T-helper 1 cell (primary cell): Measurements from ENCODE around the gene MRGPRF.

Source experiments
- DNase-seq, 5 donors: peaks; one replicate each; pipeline ENCODE4 v3.0.0-alpha.2; 2012 to 2020

MRGPRF gene

DNA sequence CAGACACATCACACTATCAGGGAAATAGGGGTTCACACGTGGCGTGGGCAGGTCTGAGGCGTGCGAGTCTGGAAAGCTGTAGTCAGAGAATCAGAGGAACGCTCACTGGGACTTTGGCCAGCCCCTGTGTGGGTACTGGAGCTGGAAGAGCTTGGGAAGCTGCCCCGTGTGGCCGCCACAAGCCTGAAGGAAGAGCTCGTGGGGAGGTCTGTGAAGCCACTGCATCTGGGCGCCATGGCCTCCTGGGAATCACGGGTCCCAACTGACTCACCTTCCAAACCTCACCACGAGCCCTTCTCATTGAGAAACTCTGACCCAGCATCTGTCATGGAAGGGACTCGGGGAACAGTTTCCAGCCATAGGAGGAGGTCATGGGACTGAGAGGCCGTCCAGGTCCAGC, 5.9 kb upstream of the MRGPRF start:
- no peak for DNase-seq

DNA sequence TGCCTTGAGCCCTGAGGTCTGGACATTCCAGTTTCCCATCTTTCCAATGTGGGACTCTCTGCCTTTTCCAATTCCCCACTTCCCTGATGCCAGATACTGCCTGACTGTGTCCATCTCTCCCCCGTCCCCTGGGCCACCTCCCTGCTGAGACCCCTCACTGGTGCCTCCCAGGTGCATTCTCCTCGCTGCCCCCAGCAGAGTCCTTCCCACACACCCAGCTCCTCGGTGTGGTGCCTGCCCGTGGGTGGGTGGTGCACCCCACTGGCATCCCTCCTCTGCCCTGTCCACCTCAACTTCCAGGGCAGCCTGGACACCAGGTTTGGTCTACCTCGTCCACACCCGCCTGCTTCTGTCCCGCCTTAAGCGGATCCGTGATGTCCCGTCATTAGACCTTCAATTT, 4.9 kb upstream of the MRGPRF start:
- DNase-seq, result no peak

DNA sequence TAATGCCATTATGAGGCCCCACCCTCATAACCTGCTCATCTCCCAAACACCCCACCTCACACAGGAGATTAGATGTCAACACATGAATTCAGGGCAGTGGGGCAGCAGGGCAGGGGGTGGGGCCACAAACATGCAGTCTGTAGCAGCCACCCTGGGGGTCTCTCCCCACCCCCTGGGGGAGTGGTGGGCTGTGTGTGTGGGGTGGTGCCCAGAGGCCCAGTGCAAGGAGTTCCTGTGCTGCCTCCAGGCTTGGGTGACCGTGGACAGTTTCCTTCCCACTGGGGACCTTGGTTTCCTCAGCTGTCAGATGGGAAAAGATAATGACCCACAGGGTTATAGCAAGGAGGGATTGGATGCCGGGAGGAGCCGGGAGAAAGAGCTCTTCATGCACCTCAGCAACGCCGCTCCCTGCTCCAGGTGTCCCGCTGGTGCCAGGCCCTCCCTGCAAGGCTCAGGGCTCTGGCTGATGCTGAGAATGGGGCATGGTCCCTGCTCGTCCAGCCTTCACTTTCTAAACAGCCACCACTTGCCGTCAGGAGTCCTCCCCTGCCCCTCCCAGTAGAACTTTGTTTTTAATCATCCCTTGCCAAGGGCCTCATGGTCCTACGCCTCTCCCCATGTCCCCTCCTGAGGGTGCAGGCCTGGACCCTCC, 2.0 kb upstream of the MRGPRF start:
- DNase-seq, result no peak

DNA sequence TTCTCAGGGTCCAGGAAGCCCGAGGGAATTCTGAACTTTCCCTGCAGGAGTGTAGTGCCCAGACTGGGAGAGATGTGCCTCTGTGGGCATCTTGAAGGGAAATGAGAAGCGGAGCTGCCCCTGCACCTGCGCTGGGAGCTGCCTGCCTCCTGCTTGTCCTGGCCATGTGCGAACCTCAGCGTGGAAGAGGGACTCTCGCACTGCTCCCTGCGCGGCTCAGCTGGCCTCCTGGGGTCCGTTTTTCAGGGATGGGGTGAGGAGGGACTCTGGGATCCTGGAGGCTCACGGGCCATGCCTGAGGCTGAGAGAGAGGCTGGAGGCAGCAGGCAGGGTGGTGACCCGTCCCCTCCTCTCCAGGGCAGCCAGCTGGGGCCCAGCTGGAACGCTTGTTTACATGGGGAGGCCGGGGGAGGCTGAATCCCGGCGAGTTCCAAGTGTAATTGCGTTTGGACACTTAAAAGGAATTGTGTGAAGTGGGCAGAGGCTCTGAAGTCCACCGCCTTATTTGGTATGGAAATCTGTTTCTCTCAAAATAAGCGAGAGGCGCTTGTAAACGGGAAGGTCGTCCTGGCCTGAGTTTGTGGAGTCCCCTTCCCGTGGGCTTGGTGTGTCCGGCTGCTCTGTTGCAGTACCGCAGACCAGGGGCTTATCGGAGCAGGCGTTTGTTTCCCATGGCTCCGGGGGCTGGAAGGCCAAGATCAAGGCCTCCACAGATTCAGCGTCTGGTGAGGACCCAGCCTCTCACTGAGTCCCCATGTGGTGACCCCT, 1.2 kb upstream of the MRGPRF start:
- no peak for DNase-seq

DNA sequence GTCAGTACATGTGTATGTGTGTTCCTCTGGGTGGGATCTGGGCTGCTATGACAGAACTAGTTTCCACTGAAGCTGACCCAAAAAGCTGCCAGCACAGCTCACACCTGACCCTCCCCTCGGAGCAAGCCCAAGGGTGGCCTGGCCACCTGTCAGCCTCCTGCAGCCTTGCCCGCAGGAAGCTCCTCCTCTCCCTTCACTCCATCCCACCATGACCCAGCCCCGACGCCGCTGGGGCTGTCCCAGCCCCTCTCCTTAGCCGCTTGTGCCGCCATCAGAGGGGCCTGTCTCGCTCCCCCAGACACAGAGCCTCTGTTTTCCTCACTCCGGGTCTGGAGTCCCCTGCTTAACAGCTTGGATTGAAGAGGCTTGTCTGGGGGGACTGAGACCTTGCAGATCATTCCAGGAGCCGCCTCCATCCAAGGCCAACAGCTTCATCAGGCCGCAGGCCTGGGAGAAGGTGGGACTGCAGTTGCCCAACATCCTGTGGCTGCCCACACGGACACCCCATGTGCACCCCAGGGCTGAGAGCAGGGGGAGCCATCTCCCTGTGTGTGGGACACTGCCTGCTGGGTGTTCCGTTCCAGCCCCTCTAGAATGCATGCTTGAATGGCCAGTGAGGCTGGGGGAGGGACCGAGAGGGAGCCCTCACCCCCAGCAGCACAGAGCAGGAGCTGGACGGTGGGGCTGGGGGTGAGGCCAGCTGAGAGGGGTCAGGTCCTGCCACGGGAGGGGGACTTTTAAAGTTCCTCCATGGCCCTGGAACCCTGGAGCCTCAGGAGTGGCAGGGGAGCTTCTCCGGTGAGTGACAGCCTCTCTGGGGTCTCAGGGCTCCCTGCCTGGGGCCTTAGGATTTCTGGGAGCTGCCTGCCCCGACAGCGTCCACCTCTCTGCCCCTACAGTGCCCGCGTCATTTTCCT, 696 bp downstream of the MRGPRF start:
- no peak for DNase-seq

DNA sequence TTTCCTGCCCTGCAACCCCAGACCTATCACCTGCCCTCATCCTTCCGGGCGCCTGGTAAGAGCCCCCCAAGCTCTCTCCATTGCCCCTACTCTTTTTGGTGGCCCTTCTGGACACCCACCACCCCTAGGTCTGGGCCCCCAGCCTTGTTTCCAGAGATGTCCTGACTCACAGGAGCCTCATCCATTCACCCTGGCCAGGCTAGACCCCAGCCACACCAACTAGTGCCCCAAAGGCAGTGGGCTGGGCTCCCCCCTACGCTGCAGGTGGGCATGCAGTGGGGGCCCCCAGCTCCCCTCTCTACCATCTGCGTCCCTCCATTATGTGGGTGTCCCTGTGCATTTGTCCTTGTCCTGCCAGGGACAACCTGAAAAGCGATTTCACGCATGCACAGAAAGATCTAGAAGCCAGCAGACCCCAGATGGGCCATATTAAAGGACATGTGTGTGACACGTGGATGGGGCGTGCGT, 1.4 kb downstream of the MRGPRF start:
- no peak for DNase-seq

DNA sequence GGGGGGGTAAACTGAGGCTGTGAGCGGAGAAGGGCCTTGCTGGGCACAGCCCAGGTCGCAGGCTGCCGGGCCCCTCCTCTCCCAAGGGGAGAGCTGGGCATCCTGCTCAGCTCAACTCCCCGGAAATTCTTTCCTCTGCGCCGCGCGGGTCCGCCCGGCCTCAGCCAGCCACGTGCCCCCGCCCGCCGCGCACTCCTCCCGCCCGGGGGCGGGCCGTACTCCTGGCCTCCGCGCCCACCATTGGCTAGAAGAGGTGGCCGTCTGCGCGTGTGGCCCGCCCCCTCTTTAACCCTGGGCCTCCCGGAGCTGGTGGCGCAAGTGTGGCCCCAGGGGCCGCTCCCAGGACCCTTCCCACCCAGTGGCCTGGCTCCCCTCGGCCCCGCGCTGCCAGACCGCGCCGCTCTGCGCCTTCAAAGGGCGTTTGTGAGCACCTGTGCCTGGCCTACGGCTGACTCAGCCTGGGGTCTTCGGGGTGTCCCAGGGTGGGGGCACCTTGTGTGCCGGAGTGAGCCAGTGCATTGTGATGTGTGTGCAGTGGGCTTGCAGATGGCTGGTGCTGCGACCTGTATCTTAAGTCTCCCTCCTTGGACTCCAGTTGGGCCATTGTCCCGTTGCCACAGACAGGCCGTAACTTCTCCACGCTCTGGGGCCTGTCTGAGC, 2.0 kb downstream of the MRGPRF start:
- DNase-seq, result no peak

DNA sequence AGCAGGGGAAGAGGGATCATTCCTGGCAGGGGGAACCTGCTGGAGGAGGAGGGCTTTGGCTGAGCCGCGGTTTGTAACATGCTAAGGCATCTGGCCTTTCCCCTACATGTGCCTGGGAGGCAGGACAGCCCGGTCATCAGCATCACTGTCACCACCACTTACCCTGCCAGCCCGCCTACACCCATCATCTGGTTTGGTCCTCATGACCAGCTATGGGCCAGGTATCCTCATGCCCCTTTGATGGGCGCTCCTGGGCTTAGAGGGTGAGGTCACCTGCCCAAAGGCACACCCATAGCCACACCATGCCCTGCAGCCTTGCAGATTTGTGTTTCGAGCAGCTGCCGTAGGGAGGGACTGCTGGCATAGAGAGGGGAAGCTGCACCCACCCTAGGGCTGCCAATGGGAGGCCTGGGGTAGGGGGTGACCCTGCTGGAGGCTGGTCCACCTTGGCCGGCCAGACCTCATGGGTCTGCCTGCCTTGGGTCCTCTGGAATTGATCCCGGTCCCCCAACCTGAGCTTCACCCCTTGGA, 2.6 kb downstream of the MRGPRF start:
- no peak for DNase-seq

DNA sequence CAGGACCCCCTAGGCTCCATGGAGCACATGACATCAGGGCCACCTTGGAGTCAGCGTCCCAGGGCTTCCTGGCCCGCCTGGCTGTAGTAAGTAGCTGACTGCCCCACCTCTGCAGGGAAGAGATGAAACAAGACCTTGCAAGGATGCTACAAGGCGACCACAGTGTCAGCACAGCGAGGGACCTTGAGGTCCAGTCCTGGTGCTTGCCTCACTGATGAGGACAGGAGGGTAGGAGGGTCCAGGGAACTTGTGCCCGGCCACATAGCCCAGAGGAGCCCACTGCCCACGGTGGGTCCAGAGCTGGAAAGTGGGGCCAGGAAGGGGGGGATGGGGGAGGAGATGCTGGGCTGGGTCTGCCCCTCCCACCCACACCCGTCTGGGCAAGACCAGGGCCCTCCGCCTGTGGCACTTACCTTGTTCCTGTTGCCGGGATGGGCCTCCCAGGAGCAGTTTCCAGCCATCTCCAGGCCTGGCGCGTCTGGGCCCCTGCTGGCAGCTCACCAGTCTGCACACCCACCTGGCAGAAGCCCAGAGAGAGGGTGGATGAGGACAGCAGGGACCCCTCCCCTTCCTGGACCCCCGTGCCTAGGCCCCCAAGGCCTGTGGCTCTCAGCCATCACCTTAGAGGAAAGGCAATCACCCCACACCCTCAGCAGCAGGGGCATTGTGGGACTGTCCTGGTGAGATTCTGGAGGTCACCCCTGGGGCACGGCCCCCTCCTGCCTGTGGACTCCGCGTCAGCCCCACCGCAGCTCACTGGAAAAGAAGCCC, 3.4 kb downstream of the MRGPRF start:
- no peak for DNase-seq

DNA sequence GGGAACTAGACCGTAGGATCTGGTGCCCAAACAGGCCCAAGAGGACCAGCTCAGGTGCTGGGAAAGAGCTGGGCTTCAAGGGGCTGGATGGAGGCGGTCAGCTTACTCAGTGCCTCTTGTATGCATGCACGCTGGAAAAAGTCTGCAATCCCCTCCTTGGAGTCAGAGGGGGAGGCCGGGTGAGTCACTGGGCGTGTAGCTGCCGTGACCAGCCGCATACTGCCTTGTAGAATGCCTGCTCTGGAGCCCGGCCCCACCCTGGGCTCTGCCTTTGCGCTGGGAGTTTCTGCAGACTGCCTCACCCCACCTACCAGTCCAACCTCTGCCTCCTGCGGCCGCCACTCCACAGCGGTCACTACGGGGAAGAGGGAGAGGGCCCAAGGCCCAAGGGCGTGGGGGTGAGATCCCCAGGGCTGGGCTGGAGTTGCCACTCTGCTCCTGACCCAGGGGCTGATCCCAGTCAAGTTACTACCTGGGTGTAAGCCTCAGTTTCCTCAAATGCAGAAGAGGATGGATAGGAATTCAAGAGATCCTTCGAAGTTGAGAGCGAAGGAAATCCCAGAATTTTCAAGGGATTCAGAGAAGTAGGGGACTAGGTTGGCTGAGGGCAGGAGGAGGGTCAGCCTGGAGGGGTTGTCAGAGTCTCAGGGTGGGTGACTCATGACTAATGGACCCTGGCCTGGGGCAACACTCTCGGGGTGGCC, 4.2 kb downstream of the MRGPRF start:
- DNase-seq, result no peak

DNA sequence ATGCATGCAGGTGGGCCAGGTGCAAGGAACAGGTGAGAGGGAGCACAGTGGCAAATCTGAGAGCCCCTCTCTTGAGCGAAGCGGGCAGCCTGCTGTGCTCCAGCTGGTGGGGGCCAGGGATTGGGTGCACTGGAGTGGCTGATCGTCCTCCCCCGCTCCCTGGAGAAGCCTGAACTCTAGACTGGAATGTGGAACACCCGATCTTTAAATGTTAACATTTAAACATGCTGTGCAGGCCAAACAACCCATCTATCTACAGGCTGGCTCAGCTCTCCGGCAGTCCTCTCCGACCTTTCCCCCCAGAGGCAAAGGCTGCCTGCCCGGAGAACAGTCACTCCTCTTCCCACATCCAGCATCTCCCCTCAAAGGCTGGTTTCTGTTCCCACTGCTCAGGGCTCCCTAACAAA, 5.1 kb downstream of the MRGPRF start:
- no peak for DNase-seq

DNA sequence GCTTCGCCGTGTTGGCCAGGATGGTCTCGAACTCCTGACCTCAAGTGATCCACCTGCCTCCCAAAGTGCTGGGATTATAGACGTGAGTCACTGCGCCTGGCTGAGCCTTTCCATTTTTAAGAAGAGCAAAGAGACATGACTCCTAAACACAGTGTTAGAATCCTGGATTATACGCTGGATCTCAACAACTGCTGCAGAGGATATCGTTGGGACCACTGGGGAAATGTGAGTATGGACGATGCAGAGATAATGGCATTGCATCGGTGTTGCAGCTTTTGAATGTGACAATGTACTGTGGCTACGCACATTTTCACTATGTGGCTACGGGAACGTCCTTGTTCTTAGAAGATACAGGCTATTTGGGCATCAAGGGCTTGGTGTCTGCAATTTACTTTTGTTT, 6.2 kb downstream of the MRGPRF start:
- no peak for DNase-seq

DNA sequence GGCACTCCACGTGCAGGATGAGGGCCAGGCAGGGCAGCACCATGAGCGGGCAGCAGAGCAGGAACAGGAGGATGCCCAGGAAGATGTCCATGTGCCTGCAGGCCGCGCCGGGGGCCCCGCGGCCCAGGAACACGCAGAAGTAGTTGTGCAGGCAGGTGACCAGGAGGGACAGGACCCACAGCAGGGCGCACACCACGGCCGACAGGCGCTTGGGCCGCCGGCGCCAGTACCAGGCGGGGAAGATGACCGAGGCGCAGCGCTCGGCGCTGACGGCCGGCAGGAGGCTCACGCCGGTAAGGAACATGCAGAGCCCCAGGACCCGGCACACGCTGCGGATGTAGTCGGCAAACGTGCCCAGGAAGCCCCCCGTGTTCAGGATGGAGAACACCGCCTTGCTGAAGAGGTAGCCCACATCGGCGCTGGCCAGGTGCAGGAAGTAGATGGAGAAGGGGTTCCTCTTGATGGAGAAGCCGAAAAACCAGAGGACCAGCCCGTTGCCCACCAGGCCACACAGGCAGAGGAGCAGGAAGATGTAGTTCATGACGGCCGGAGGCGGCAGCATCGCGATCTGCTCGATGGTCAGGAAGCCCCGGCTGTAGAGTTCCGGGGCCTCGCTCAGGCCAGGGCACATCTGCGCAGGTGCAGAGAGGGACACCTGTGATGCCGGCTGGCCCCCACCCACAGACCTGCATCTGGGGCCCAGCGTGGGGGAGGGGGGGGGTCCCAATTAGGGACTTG, 7.2 kb downstream of the MRGPRF start:
- DNase-seq, result no peak

DNA sequence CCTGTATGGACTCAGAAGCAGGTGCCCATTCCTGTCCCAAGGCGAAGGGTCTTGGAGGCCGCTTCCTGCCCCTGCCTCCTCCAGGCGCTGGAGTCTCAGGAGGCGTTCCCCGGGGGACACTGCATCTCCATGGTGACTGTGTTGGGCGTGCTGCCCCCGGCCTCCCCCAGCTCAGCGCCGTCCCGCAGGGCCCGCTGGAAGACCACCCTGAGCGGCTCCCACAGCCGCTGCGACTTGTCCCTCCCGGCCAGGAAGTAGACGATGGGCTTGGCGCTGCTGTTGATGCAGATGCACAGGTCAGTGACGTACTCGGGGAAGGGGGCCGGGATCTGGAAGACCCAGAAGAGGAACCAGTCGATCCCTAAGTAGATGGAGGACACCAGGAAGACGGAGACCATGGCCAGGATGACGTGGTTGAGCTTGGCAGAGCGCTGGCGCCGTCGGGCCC, 7.8 kb downstream of the MRGPRF start:
- no peak for DNase-seq

DNA sequence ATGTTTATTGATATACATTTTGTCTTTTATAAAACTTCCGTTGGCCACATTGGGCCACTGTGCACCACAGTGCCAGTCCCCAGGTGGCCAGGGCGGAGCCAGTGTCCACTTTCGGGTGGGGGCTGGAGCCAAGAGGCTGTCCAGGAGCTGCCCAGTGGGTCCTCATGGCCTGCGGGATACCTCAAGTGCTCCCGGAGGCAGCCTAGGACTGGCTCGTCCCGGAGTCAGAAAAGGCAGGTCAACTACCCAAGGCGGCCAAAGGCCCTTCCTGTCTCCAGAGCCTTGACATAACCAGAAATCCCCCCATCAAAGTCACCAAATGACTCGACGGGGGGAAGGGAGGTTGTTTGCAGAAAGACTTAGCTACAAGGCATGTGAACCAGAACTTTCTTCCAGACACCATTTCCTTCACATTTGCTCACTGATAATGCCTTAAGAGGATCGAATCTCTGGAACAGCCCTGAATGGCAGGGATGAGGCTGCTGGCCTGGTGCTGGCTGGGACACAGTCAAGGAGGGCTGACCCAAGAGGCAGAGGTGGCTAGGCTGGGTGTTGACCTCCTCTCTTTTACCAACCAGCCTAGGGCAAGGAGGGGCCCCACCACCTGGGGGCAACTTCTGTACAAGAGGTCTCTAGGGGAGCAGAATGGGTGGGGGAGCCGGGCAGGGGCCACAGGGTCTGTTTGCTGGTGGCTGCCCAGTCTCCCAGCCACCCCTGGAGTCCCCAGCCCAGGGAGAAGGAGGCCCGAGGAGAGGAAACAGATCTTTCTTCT, 8.4 kb downstream of the MRGPRF start:
- DNase-seq, result no peak

DNA sequence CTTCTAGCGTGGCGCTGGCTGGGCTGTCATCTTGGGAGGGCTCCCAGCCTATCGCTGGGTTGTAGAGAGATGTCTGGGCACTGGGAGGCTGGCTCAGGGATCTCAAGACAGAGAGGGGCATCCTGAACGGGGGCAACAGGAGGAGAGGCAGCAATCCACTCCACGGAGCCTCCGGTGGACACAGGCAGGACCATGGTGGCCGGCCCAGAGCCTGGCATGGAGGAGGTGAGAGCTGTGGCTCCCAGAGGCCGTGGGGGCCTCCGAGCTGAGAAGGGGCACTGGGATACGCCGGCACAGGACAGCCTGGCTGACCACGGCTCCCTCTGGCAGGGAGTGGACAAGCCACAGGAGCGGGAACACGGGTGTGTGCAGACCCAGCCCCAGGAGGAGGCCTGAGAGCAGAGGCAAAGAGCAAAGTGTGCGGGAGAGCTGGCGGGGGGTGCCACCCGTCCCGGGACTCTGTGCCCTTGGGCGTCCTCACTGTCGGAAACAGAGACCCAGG, 9.1 kb downstream of the MRGPRF start:
- DNase-seq, result no peak

DNA sequence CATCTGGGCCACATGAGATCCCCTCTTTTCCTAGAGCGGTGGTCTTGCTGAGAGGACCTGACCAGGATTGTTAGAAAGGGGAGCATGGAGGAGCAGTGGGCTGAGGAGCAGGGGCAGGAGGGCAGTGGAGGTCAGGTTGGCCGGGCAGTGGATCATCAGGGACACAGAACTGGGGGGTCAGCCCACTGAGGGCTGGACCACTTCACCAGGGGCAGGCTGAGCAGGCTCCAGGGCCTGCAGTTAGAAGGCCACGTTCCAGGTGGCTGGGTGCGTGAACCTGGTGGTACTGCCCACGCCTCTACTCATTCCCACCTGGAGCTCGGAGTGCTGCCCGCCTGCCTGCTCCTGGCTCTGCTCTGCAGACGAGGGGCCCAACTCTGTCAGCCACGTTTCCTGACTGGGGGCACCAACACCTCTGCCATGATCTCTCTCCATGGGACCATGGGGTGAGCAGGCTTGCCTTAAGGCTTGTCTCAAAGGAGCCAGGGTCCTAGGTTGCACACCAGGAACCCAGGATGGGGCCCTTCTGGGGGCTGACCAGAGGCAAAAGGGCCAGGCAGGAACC, 9.7 kb downstream of the MRGPRF start:
- DNase-seq, result no peak

DNA sequence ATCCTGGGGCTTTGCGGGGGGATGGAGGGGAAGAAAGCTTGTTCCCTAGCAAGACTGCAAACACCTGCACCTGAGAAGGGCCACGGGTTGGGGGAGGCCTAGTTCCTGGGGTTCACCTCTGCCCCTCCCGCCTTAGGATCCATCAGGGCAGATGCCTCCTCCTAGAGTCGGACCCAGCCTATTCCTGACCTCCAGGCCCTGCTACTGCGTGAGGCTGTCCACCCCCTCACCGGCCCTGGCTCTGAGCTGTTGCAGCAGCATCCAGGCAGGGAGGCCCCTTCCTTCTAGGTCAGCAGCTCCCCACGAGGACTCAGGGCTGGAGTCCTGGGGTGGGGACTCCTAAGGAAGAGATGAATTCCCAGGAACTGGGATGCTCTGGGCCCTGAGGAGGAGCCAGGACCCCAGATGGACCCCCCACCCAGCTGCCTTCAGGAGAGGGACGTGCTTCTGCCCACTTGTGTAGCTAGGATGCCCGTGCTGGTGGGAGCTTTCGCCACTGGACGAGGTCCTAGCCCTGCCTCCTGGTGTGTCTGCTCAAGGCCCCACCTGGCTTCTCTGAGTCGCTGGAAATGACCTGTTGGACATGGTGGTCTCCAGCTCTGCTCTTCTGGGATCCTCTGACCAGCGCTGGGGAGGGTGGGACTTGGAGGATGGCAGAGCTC, 10.3 kb downstream of the MRGPRF start:
- no peak for DNase-seq
